ENCODE data around the gene GINM1. TPM values are rescaled to one million over a fixed set of nuclear protein-coding genes. Genes with fewer than 3 reads are reported as not detected.

Gene GINM1
- polyA plus RNA-seq, 1 of the 3 experiments (the other 2 are of a cell fraction): 24.4 TPM

Small RNA genes lying within 50 kb of the gene (small RNA-seq; reads per million reads assigned to genes)
- gene RF00019 (0 reads per million in 7 experiments), gene RF00410 (0 to 0.52 (median 0) reads per million in 7 experiments), gene RNU7-3P (0 to 72.1 (median 5.8) reads per million in 7 experiments)

Other genes with a start within 250 kb of the GINM1 start
- 24.4 and 29.5 TPM in 2 replicates for gene TAB2, start 248.7 kb upstream of the GINM1 start, polyA plus RNA-seq (2012; rRNA removed)
- gene SUMO4, start 166.1 kb upstream of the GINM1 start, polyA plus RNA-seq (2012; rRNA removed): not detected in 2 replicates
- gene ZC3H12D, start 81.4 kb upstream of the GINM1 start, polyA plus RNA-seq (2012; rRNA removed): 0.03 and 0.05 TPM in 2 replicates
- 3.3 and 3.9 TPM in 2 replicates for gene PPIL4, start 20.3 kb upstream of the GINM1 start, polyA plus RNA-seq (2012; rRNA removed)
- 13.2 and 17.6 TPM in 2 replicates for gene KATNA1, start 82.3 kb downstream of the GINM1 start, polyA plus RNA-seq (2012; rRNA removed)
- gene LATS1, start 151.7 kb downstream of the GINM1 start, polyA plus RNA-seq (2012; rRNA removed): 6.9 and 9.3 TPM in 2 replicates
- gene NUP43, start 180.2 kb downstream of the GINM1 start, polyA plus RNA-seq (2012; rRNA removed): 10.1 and 16.4 TPM in 2 replicates
- gene PCMT1, start 183.4 kb downstream of the GINM1 start, polyA plus RNA-seq (2012; rRNA removed): 158 and 190 TPM in 2 replicates

Measured in SK-N-SH (cell line).